Esophagus muscularis mucosa (tissue), 3 donors: Measurements from ENCODE around the gene TMEM97.

ENCODE experiments used
- POLR2A ChIP-seq: fragments of 450-650 bp; IDR thresholded peaks from one replicate; pipeline ENCODE4 v1.6.1; 2017; ENCODE audit warnings: antibody characterized with exemption, moderate library complexity, mild to moderate bottlenecking, low read depth
- POLR2AphosphoS5 ChIP-seq, 2 donors: sonication (generic); formaldehyde crosslinking; IDR thresholded peaks; one replicate each; pipeline ENCODE4 v1.6.1; 2017; ENCODE audit warnings: antibody characterized with exemption in 2 of 2
- TF ChIP-seq, protein P1 (sequence below), 3 experiments: fragments of 200-600 bp in 2 of 3; fragments of 450-650 bp in 1 of 3; sonication (generic) in 2 of 3; IDR thresholded peaks; one replicate each; pipeline ENCODE4 v1.5.1; 2017 to 2019; ENCODE audit warnings: antibody characterized with exemption in 3 of 3, mild to moderate bottlenecking in 2 of 3, moderate library complexity in 1 of 3

DNA sequence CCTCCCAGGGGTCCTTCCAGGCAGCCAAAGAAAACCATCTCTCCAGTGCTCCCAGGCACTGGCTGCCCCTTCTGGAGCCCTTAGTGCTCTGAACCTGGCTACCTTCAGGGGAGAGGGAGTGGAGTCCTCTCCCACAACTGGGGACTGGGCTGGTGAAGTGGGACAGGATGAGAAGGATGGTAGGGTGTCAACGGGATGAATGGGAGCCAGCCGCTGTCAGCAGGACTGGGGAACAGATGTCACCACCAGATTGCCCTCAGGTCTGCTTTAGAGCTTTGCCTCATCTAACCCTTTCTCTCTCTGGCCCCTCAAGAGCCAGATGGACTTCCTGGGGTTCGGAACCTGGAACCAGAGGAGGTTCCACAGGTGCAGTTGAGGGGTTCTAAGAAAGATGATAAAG, 46.5 kb downstream of the TMEM97 start:
- TF ChIP-seq, protein P1, sequence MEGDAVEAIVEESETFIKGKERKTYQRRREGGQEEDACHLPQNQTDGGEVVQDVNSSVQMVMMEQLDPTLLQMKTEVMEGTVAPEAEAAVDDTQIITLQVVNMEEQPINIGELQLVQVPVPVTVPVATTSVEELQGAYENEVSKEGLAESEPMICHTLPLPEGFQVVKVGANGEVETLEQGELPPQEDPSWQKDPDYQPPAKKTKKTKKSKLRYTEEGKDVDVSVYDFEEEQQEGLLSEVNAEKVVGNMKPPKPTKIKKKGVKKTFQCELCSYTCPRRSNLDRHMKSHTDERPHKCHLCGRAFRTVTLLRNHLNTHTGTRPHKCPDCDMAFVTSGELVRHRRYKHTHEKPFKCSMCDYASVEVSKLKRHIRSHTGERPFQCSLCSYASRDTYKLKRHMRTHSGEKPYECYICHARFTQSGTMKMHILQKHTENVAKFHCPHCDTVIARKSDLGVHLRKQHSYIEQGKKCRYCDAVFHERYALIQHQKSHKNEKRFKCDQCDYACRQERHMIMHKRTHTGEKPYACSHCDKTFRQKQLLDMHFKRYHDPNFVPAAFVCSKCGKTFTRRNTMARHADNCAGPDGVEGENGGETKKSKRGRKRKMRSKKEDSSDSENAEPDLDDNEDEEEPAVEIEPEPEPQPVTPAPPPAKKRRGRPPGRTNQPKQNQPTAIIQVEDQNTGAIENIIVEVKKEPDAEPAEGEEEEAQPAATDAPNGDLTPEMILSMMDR (IDR thresholded peaks at IDR 0.05): no peak
- TF ChIP-seq POLR2A: no peak
- TF ChIP-seq POLR2AphosphoS5 (IDR thresholded peaks at IDR 0.05): no peak
